ENCODE results near the gene TRIP11. TPM values are rescaled to one million over a fixed set of nuclear protein-coding genes. Genes with fewer than 3 reads are reported as not detected.
"Not testable (repeated sequence)": the region's sequence is repeated elsewhere in the genome, so short reads cannot be mapped to it uniquely, and the experiment has no call there.

TRIP11 gene
- total and polyA plus RNA-seq, 2 of the 13 experiments (the other 11 are each of a cell fraction or from before 2014, with no cell fraction given): 10.9 to 32.8 TPM

DNA sequence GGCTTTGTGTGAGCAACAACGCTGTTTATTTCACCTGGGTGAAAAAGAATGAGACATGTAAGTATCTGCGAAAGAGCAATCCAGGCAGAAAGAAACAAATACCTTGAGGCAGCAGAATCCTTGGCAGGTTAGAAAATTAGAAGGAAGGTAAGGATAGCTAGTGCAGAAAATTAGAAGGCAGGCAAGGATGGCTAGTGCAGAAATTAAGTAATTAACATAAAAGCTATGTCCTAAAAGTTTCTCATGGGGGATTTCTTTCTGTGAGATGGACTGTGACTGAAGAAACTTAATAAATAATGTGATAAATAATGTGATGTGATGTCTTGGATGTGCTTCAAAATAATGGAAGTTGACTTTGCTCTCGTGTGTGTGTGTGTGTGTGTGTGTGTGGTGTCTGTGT, 9.9 kb upstream of the TRIP11 start:
- Histone ChIP-seq H2AFZ (ENCODE audit: low read length) (no peak overlapping the region), H3K4me2 (ENCODE audit: low read depth, low read length) (no peak overlapping the region), H3K4me1 (ENCODE audit: insufficient read depth, low read length) (no peaks in the 10 kb centered on the region), H3K4me3 (replicated peaks in 1 of 3; ENCODE audit: insufficient read depth in 1 of 3, low read depth in 2 of 3, low read length in 3 of 3) (no peak overlapping the region), H3K36me3 (replicated peaks in 1 of 2; ENCODE audit: control insufficient read depth in 1 of 2, insufficient read depth in 2 of 2, low read length in 2 of 2) (no peaks in the 10 kb centered on the region), H3K27me3 (ENCODE audit: control insufficient read depth in 1 of 2, insufficient read depth in 2 of 2, low read length in 2 of 2) (no peaks in the 10 kb centered on the region), H3K79me2 (ENCODE audit: insufficient read depth, low read length) (no peaks in the 10 kb centered on the region), H3K9me3 (ENCODE audit: low read length) (peaks cover 5% of the 10 kb centered on the region; the same call in 1 of the 2 replicates), H4K20me1 (ENCODE audit: insufficient read depth, low read length) (no peaks in the 10 kb centered on the region), H3K9ac (ENCODE audit: insufficient read depth, low read depth, low read length) (no peak overlapping the region), H3K27ac (ENCODE audit: extremely low read length, insufficient read depth, low read length) (no peak overlapping the region)
- CTCF ChIA-PET (ENCODE audit: low intra/inter-chr PET ratio, low total read pairs): no interaction called here
- POLR2A ChIA-PET: interaction anchor here (1.0 kb wide), 1 partner anchor 10 kb away, joined by 3 read pairs; no protein-coding TSS in a partner anchor
- ATAC-seq: no peak
- no peak for FAIRE-seq
- intact Hi-C loops (cut with micrococcal nuclease; ENCODE audit: unreplicated experiment) (no loop called here), in situ Hi-C loops (cut with HindIII; ENCODE audit: extremely low pct_ligation_motif_present, low pct_unique_long_range_greater_than_20kb) (no loop called here)
- no peak for DNase-seq (ENCODE audit: low spot score)
- 91% methylated on average over 3 of the region's 3 CpGs for WGBS (ENCODE audit: low lambda C conversion rate)
- no peak for TF ChIP-seq TBP (CRISPR knock-in tag; IDR thresholded peaks at IDR 0.05)
- TF ChIP-seq, protein P1, sequence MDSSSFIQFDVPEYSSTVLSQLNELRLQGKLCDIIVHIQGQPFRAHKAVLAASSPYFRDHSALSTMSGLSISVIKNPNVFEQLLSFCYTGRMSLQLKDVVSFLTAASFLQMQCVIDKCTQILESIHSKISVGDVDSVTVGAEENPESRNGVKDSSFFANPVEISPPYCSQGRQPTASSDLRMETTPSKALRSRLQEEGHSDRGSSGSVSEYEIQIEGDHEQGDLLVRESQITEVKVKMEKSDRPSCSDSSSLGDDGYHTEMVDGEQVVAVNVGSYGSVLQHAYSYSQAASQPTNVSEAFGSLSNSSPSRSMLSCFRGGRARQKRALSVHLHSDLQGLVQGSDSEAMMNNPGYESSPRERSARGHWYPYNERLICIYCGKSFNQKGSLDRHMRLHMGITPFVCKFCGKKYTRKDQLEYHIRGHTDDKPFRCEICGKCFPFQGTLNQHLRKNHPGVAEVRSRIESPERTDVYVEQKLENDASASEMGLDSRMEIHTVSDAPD (CRISPR knock-in tag; IDR thresholded peaks at IDR 0.05): no peak
- TF ChIP-seq ZFYVE20 (CRISPR knock-in tag; IDR thresholded peaks at IDR 0.05; ENCODE audit: borderline replicate concordance, low read depth): no peak
- TF ChIP-seq ELF4 (CRISPR knock-in tag; IDR thresholded peaks at IDR 0.05; ENCODE audit: borderline replicate concordance): no peak
- no peak for TF ChIP-seq TAF1 (CRISPR knock-in tag; IDR thresholded peaks at IDR 0.05)
- TF ChIP-seq PTBP1 (IDR thresholded peaks at IDR 0.05; ENCODE audit: low read depth, low read length, poor library complexity, severe bottlenecking): no peak
- no peak for TF ChIP-seq HNRNPLL (IDR thresholded peaks at IDR 0.05; ENCODE audit: low read depth, low read length, poor library complexity, severe bottlenecking)
- no peak for TF ChIP-seq ZNF577 (CRISPR knock-in tag; IDR thresholded peaks at IDR 0.05; ENCODE audit: borderline replicate concordance, low read depth)
- no peak for TF ChIP-seq YY1 (IDR thresholded peaks at IDR 0.05; ENCODE audit: insufficient read depth, insufficient replicate concordance, low read depth, low read length)
- TF ChIP-seq ZNF34 (CRISPR knock-in tag; IDR thresholded peaks at IDR 0.05; ENCODE audit: borderline replicate concordance): no peak
- TF ChIP-seq, protein P2, sequence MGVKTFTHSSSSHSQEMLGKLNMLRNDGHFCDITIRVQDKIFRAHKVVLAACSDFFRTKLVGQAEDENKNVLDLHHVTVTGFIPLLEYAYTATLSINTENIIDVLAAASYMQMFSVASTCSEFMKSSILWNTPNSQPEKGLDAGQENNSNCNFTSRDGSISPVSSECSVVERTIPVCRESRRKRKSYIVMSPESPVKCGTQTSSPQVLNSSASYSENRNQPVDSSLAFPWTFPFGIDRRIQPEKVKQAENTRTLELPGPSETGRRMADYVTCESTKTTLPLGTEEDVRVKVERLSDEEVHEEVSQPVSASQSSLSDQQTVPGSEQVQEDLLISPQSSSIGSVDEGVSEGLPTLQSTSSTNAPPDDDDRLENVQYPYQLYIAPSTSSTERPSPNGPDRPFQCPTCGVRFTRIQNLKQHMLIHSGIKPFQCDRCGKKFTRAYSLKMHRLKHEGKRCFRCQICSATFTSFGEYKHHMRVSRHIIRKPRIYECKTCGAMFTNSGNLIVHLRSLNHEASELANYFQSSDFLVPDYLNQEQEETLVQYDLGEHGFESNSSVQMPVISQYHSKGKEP (CRISPR knock-in tag; IDR thresholded peaks at IDR 0.05): no peak
- BruUV-seq (replicated peaks): no TSS peak

DNA sequence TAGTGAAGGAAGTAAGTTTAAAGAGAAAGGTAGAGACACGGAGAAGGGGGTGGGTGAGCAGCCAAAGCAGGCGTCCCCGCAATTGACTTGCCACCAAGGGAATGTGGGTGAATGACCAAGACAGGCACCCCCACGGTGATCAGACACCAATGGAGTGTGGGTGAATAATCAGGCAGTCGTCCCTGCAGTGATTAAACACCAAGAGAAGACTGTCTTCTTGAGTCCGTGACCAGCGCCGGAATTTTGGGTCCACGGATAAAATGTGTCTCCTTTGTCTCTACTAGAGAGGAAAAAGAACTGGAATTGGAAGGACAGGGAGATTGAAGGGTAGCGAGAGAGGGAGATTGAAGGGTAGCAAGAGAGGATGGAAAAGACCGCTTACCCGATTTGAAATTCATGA, 9.4 kb upstream of the TRIP11 start:
- WGBS (ENCODE audit: low lambda C conversion rate): 93% methylated on average over 12 of the region's 12 CpGs
- POLR2A ChIA-PET: interaction anchor here (1.0 kb wide), 1 partner anchor 10 kb away, joined by 3 read pairs; no protein-coding TSS in a partner anchor
- H3K4me1 ChIP-seq (ENCODE audit: insufficient read depth, low read length); CTCF ChIA-PET (ENCODE audit: low intra/inter-chr PET ratio, low total read pairs); H3K9ac ChIP-seq (ENCODE audit: insufficient read depth, low read depth, low read length); H3K36me3 ChIP-seq (replicated peaks in 1 of 2; ENCODE audit: control insufficient read depth in 1 of 2, insufficient read depth in 2 of 2, low read length in 2 of 2); H3K79me2 ChIP-seq (ENCODE audit: insufficient read depth, low read length); H4K20me1 ChIP-seq (ENCODE audit: insufficient read depth, low read length); H2AFZ ChIP-seq (ENCODE audit: low read length); BruUV-seq (replicated peaks); FAIRE-seq; H3K27ac ChIP-seq (ENCODE audit: extremely low read length, insufficient read depth, low read length); in situ Hi-C loops (cut with HindIII; ENCODE audit: extremely low pct_ligation_motif_present, low pct_unique_long_range_greater_than_20kb); H3K4me3 ChIP-seq (replicated peaks in 1 of 3; ENCODE audit: insufficient read depth in 1 of 3, low read depth in 2 of 3, low read length in 3 of 3); DNase-seq (ENCODE audit: low spot score); H3K27me3 ChIP-seq (ENCODE audit: control insufficient read depth in 1 of 2, insufficient read depth in 2 of 2, low read length in 2 of 2); H3K9me3 ChIP-seq (ENCODE audit: low read length); H3K4me2 ChIP-seq (ENCODE audit: low read depth, low read length); ATAC-seq; intact Hi-C loops (cut with micrococcal nuclease; ENCODE audit: unreplicated experiment): not testable (repeated sequence)

Measured in HepG2 (cell line).